GM18907 (cell line): ENCODE data around the gene VAV3.
"Not testable (repeated sequence)": the region's sequence is repeated elsewhere in the genome, so short reads cannot be mapped to it uniquely, and the experiment has no call there.

Source experiments
- ATAC-seq: cut with Tn5 transposase; IDR thresholded peaks from one replicate; pipeline ENCODE4 v1.9.1; 2021; ENCODE audit warnings: mild to moderate bottlenecking, moderate library complexity; ENCODE audit not compliant: unreplicated experiment

The VAV3 gene

DNA sequence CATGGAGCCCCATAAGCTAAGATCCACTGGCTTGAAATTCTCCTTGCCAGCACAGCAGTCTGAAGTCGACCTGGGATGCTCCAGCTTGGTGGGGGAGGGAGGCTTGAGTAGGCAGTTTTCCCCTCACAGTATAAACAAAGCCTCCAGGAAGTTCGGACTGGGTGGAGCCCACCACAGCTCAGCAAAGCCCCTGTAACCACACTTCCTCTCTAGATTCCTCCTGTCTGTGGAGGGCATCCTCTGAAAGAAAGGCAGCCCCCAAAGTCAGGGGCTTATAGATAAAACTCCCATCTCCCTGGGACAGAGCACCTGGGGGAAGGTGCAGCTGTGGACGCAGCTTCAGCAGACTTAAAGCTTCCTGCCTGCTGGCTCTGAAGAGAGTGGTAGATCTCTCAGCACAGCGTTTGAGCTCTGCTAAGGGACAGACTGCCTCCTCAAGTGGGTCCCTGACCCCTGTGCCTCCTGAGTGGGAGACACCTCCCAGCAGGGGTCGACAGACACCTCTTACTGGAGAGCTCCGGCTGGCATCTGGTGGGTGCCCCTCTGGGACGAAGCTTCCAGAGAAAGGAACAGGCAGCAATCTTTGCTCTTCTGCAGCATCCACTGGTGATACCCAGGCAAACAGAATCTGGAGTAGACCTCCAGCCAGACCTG lies 120.3 kb downstream of the VAV3 start:
- ATAC-seq: not testable (repeated sequence)

DNA sequence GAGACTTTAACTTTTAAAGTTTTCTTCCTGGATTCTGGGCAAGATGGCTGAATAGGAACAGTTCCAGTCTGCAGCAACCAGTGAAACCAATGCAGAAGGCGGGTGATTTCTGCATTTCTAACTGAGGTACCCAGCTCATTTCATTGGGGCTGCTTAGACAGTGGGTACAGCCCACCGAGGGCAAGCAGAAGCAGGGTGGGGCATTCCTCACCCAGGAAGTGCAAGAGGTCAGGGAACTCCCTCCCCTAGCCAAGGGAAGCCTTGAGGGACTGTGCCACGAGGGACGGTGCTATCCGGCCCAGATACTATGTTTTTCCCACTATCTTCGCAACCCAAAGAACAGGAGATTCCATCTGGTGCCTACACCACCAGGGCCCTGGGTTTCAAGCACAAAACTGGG lies 121.0 kb downstream of the VAV3 start:
- no peak for ATAC-seq

DNA sequence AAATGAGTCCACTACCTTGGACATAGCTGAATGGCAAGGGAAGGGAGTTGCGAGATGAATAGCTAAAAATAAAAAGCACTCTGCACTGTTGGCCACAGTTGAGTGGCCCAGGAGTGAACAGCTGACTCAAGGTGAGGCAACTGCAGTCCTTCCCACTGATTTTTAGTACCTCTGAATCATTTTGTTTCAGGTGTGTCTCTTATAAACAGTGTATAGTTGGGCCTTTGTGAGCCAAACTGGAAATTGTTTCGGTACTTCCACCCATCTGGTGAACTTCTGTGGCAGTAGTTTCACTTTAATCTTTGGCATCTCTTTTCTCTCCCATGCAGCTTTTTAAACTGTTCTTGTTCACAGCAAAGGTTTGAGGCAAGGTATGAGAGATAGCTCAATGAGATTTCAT lies 122.7 kb downstream of the VAV3 start:
- no peak for ATAC-seq

DNA sequence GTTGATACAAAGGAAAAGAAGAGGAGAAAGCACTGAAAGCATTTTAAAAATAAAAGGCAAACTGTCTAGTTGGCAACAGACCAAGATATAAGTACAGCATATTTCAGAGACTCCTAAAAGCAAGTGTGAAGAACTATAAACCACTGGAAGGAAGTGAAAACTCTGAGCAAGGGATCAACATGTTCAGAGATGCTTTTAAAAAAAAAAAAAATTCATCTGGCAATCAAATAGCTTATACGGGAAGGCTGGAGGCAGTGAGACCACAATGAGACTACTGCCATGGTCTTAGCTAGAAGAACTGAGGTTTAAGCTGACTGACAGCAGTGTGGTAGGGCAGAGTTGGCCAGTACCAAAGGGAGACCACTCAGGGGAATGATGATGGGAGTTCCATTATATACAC lies 124.3 kb downstream of the VAV3 start:
- ATAC-seq: no peak

DNA sequence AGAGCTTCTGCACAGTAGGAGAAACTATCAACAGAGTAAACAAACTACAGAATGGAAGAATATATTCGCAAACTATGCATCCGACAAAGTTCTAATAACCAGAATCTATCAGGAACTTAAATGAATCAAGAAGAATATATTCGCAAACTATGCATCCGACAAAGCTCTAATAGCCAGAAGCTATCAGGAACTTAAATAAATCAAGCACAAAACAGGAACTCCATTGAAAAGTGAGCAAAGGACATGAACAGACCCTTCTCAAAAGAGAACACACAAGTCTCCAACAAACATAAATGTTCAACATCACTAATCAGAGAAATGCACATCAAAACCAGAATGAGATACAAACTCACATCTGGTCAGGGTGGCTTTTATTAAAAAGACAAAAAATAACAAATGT lies 126.9 kb downstream of the VAV3 start:
- ATAC-seq: no peak

DNA sequence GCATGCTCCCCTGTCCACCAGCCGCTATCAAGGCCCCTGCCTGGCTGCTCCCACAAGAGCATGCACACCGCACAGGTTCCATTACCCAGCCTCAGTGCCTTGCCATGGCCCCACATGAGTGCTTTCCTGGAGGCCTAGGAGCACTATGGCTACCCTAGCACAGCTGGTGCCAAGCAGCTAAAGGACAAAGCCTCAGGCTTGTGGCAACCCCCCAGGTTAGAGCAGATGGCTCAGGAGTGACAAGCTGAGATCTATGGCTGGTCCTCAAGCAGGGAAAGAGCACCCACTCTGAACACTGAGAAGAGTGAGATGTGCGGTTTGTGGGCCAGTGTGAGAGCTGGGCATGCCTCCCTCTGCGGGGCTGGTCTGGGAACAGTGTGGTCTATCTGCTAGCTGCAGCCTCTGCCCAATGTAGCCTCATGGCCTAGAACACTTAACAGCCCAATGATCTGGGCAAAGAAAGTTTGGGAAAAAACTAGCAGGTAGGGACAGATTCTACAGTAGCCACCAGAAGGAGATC lies 129.8 kb downstream of the VAV3 start:
- no peak for ATAC-seq

DNA sequence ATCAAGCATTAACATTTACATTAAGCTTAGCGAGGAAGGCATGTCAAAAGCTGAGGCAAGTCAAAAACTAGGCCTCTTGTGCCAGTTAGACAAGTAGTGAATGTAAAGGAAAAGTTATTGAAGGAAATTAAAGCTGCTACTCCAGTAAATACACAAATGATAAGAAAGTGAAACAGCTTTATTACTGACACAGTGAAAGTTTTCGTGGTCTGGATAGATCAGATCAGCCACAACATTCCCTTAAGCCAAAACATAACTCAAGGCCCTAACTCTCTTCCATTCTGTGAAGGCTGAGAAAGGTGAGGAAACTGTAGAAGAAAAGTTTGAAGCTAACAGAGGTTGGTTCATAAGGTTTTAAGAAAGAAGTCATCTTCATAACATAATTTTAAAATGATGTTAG lies 131.9 kb downstream of the VAV3 start:
- ATAC-seq: no peak

DNA sequence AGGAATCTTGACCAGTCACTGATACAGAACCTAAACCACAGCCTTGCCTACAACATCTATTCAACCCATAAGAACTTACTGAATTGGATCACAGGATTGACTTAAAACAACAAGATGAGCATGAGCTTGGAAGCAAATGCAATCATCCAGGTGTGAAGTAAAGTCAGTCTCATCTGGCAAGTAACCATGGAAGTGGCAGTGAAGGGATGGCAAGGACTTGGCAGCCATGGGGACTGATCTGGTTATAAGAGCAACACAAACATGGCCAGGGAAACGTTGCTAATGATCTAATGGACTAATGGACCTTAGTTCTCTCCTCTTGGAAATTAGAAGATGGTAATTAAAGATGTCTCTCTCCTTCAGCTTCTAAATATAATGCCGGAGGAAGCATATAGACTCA lies 133.1 kb downstream of the VAV3 start:
- no peak for ATAC-seq

DNA sequence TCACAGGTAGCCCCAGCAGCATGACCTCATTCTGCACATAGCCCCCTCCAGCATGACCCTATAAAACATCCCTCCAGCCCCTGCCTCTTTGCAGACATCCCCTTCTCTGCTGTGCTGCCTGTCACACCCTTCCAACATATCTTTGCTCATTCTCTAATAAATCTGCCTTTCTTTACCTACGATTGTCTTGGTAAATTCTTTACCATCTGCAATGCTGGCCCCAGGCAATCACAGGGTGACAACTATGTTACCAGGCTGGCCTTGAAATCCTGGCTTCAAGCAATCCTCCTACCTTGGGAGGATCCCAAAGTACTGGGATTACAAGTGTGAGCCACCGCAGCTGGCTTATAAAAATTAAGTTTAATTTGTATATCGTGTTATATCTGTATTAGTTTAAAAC lies 134.5 kb downstream of the VAV3 start:
- ATAC-seq: no peak

DNA sequence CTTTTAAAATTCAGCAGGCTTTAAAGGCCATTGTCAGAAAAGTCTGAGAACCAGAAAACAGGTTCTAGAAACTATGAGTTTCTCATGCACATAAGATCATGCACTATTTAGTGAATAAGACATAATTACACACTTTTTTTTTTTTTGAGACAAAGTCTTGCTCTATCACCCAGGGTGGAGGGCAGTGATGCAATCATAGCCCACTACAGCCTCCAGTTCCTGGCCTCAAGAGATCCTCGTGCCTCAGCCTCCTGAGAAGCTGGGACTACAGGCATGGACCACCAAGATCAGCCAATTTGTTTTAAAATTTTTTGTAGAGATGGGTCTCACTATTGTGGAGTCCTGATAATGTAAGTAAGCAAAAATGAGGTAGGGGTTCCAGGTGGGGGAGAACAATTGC lies 134.9 kb downstream of the VAV3 start:
- ATAC-seq: no peak

DNA sequence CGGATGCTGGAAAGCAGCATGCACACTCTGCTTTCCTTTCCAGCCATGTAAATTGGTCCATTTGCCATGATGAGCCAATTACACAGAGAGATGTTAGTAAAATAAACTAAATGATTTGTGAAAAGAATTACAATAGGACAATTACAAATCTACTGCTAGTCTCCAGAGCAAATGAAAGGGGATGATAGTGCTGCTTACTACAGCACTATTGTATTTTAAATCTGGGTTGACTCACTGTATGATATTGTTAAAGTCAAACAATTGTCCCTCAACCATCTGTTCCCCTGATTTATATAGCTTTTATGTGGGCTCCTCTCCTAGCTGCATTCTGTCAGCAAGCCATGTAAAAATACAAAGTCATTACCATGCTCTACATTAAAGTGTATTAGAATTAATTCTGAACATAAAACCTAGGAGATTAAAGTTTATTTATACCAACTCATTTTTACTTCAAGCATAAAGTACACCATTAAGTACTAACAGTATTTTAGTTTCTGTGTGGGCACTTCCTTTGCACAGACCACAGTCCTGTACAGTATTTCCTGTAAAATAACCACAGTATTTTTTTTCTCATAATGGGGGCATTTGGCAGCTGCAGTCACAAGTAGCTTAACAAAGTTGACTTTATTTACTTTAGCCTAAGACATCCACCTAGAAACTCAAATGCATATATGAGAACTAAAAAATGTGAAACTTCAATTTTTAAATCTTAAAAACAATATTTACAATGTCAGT lies 135.8 kb downstream of the VAV3 start:
- peak; percentile 77 for ATAC-seq

DNA sequence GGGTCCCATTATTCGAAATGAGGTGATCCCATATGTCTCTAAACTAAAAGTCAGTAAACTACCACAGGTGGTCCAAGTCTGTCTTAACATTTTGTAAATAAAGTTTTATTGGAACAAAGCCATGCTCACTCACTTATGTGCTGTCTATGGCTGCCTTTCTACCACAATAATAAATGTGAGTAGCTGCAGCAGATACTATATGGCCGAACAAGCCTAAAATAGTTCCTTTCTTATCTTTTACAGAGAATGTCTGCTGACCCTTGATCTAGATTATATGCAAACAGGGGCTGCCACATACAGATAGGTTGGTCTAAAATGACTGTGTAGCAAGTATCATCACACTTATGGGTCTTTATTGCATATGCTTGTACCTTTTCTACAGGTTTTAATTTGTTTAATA lies 140.0 kb downstream of the VAV3 start:
- ATAC-seq: no peak

DNA sequence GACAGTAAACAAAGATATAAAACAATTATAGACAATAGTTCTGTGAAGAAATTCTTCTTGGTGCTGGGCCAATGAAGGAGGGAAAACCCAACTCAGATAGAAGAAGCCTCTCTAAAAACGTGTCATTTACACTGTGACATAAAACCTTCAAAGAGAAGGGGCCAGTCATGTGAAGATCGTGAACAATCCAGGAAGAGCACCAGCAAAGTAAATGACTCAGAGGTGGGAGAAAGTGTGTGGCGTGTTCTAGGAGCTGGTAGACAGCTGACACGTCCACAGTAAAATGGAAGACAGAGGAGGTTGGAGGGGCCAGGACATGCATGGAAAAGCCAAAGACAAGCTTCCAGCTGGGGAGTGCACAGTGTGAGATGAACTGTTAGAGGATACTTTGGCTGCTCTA lies 143.6 kb downstream of the VAV3 start:
- no peak for ATAC-seq

DNA sequence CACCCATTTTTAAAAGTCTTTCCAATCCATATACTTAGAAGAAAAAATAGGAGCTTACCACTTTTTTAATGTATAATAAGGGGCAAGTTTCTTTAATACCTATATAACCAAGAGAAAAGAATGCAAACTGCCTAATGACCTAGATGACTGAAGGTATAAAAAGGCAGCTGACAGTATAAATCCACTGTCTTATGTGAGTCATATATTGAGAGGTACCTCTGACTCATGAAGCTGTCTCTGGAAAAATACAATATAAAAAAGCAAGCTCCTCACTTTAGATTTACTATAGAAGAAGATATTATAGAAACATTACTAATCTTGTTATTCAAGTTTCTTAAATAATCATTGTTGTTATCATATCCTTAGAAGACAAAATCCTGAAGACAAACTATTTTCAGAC lies 144.2 kb downstream of the VAV3 start:
- no peak for ATAC-seq

DNA sequence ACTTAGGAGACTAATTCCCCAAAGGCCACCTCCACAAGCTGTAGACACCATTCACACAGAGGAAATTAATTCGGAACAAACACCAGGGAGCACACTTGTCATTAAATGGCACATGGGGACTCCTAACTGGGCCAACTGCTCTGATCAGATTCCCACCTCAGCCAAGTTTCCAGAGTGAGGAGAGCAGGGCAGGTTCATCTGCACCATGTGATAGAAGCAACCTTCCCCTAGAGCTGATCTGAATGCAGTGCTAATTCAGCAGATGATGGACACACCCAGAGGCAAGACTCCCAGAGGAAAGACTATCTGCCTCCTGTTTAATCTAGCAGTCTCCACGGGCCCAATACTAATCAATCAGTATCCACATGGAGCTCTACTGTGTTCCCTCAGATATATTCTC lies 147.0 kb downstream of the VAV3 start:
- no peak for ATAC-seq

DNA sequence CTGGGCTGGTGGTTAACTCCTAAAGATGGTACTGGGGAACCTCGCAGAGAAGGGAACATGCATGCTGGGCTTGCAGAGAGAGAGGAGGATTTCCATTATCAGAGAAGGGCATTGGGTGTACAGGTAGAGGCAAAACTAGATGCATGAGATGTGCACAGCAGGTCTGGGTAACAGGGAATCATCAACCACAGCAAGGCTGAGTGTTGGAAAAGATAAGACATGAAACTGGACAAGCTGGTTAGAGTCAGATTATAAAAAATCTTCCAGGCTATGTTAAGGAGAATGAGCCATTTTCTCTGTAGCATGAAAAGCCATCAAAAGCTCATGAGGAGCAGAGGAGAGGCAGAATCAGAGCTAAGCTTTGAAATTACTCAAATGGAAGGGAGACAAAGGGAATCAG lies 147.8 kb downstream of the VAV3 start:
- ATAC-seq: no peak

DNA sequence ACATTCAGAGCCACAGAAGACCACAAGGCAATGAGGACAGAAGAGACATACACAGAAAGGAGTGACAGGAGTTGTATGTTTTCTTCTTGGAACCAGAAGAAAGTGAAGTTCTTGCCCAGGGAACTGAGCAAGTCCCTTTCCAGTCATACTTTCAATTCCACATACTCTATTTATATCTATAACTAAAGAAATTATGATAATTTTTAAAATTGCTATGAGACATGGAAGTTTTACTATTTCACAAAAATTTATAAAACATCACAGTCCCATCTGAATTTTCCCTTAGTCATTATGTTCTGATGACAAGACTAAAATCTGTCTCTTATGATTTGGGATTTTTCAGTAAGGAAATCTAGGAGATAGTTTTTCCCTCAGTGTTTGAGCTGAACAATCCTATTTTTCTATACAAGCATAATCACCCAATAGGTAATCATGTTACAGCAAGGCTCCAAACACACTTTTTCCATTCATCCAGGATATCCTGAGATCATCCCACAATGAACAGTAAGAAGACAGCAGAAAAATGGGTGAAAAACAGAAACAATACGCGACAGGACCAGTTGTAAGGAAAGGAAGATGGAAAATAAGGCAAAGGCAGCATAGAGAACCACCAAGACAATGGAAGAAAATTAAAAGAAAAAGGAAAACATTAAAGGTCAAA lies 154.6 kb downstream of the VAV3 start:
- no peak for ATAC-seq

DNA sequence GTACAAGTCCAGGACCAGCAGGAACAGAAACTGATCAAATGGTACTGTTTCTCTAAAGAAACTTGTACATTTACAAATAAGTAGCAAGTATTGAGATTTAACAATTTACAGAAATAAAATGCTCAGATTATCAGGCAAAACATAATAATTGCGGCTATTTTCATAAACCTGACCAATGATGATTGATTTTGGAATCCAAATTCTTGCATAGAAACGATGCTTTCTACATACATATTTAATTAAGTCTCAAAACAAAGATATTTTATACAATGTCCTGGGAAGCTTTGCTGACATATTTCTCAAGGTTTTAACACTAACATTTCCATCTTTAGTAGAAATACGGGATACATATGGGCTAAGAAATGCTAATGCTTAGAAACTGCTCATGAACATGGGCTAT lies 157.1 kb downstream of the VAV3 start:
- ATAC-seq: no peak

DNA sequence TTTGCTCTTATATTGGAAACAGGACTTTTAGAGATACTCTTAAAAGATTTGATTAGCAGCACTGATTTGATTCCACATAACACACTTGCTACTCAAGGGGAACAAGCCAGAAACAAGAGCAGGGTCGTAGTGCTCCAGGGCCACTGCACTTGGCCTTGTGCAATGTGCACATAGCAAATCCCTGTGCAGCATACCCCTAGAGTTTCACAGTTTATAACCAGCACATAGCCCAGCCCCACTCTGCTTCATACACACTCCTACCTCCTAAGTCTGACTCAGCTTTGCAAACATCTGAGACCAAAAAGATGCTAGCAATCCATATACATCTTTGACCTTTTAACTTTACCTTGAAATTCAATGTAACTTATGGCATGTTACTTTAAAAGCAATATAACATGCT lies 157.6 kb downstream of the VAV3 start:
- ATAC-seq: no peak

DNA sequence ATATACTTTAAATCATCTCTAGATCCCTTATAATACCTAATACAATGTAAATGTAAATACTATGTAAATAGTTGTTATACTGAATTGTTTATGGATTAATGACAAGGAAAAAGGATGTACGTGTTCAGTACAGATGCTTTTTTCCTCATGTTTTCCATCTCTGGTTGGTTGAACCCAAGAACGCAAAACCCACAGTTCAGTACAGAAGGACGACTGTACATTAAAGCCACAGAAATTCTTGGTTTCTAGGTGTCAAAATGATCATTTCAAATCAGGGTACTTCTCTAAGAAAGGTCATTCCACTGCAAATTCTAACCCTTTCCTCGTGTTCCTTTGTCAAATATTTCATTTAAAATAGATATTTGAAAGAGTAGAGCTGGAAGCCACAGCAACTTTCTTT lies 158.1 kb downstream of the VAV3 start:
- ATAC-seq: no peak

DNA sequence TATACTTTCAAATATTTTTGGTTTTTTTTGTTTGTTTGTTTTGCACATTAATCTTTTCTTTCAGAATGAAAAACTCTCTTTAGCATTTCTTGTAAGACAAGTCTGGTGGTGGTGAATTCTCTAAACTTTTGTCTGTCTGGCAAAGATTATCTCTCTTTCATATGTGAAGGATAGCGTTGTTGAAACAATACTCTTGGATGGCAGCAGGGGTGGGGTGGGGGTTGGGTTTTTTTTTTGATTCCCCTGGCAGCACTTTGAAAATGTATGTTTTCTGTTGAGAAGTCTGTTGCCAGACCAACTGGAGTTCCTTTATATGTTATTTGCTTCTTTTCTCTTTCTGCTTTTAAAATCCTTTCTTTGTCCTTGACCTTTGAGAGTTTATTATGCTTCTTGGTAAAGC lies 160.2 kb downstream of the VAV3 start:
- ATAC-seq: no peak

DNA sequence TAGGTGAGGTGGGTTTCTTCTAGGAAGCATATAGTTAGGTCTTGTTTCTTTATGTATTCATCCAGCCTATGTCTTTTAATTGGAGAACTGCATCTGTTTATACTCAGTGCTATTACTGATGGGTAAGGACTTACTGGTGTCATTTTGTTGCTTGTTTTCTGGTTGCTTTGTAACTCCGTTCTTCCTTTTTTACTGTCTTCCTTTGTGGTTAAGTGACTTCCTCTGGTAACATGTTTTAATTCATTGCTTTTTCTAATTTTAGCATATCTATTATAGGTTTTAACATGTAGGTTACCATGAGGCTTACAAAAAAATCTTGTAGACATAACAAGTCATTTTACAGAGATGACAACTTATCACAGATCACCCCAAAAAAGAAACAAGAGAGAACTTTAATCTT lies 160.8 kb downstream of the VAV3 start:
- ATAC-seq: no peak
